Activated CD8-positive, alpha-beta memory T cell treated with anti-CD3 and anti-CD28 coated beads, Interleukin-2, amount 50 U/mL, for 4 hours (primary cell): Measurements from ENCODE around the gene MAP7D1.
A peak's percentile ranks its signal among the peaks of the same experiment; 100 is the strongest.
"Not testable (repeated sequence)": the region's sequence is repeated elsewhere in the genome, so short reads cannot be mapped to it uniquely, and the experiment has no call there.

Experiments used
- DNase-seq: peaks from one replicate; pipeline ENCODE4 v3.0.0-alpha.2; 2020

MAP7D1 gene

GRCh38 chr1:36154335-36154734 lies 1.6 kb upstream of the MAP7D1 start:
- no peak for DNase-seq

- DNase-seq: no peak
Observed at GRCh38 chr1:36154765-36155407, 1.1 kb upstream of the MAP7D1 start.

GRCh38 chr1:36156329-36157114 lies 562 bp downstream of the MAP7D1 start:
- peak; percentile 57 for DNase-seq

- DNase-seq: no peak
Observed at GRCh38 chr1:36157115-36157903, 1.3 kb downstream of the MAP7D1 start.

GRCh38 chr1:36157973-36158826 lies 2.2 kb downstream of the MAP7D1 start:
- DNase-seq: no peak

GRCh38 chr1:36158827-36159252 lies 2.9 kb downstream of the MAP7D1 start:
- DNase-seq: not testable (repeated sequence)

GRCh38 chr1:36159614-36160387 lies 3.8 kb downstream of the MAP7D1 start:
- no peak for DNase-seq

GRCh38 chr1:36160388-36160948 lies 4.5 kb downstream of the MAP7D1 start:
- no peak for DNase-seq

GRCh38 chr1:36160949-36161485 lies 5.1 kb downstream of the MAP7D1 start:
- DNase-seq: peak; percentile 44

- DNase-seq: peak; percentile 49
Observed at GRCh38 chr1:36161641-36162531, 5.9 kb downstream of the MAP7D1 start.

GRCh38 chr1:36162680-36163239 lies 6.8 kb downstream of the MAP7D1 start:
- DNase-seq: no peak

- DNase-seq: no peak
Observed at GRCh38 chr1:36163426-36163825, 7.5 kb downstream of the MAP7D1 start.

- no peak for DNase-seq
Observed at GRCh38 chr1:36164361-36164760, 8.4 kb downstream of the MAP7D1 start.

- no peak for DNase-seq
Observed at GRCh38 chr1:36165145-36165544, 9.2 kb downstream of the MAP7D1 start.

GRCh38 chr1:36166136-36166535 lies 10.2 kb downstream of the MAP7D1 start:
- DNase-seq: no peak

GRCh38 chr1:36166938-36167905 lies 11.3 kb downstream of the MAP7D1 start:
- no peak for DNase-seq

GRCh38 chr1:36168514-36168913 lies 12.6 kb downstream of the MAP7D1 start:
- DNase-seq: no peak

GRCh38 chr1:36170643-36171412 lies 14.9 kb downstream of the MAP7D1 start:
- DNase-seq: no peak
